Activated B cell treated with CpG ODN at 0.5 μM for 24 hours (primary cell): ENCODE results near the gene SPDYC. TPM values are rescaled to one million over a fixed set of nuclear protein-coding genes. Genes with fewer than 3 reads are reported as not detected.

Experiments
- ATAC-seq: fragments of 200-7000 bp; cut with Tn5 transposase; one replicate; pipeline ENCODE4 v1.10.0; 2021; ENCODE audit warnings: low read depth, mild to moderate bottlenecking, moderate library complexity
- CTCF ChIA-PET: fragments of 350-600 bp; sonication (Branson Sonifier 250); formaldehyde crosslinking; loops from one replicate; lab custom pipeline; 2021; ENCODE audit warnings: antibody characterized with exemption; lab: Charles Lee
- POLR2A ChIA-PET: fragments of 350-600 bp; sonication (Branson Sonifier 250); formaldehyde crosslinking; loops from one replicate; lab custom pipeline; 2021; ENCODE audit warnings: antibody characterized with exemption; lab: Charles Lee
- DNase-seq: peaks from one replicate; pipeline ENCODE4 v3.0.0; 2022
- H3K27ac Mint-ChIP-seq: one replicate; pipeline ENCODE4 v1.8.0; 2020; ENCODE audit warnings: mixed read lengths
- H3K27me3 Mint-ChIP-seq: one replicate; pipeline ENCODE4 v1.8.0; 2021; ENCODE audit warnings: mixed read lengths
- H3K36me3 Mint-ChIP-seq: one replicate; pipeline ENCODE4 v1.8.0; 2021; ENCODE audit warnings: low read depth, mixed read lengths
- H3K4me1 Mint-ChIP-seq: one replicate; pipeline ENCODE4 v1.8.0; 2021; ENCODE audit warnings: mixed read lengths
- H3K4me3 Mint-ChIP-seq: one replicate; pipeline ENCODE4 v1.8.0; 2020; ENCODE audit warnings: mild to moderate bottlenecking, mixed read lengths
- H3K9me3 Mint-ChIP-seq: one replicate; pipeline ENCODE4 v1.8.0; 2020; ENCODE audit warnings: mixed read lengths
- CTCF ChIP-seq: fragments of 200-600 bp; IDR thresholded peaks from one replicate; pipeline ENCODE4 v1.8.0; 2022; ENCODE audit warnings: antibody characterized with exemption, mild to moderate bottlenecking
- intact Hi-C: fragments of 100-400 bp; cut with micrococcal nuclease; formaldehyde crosslinking; loops from one replicate; pipeline ENCODE4 v1.15.1; 2024
- total RNA-seq: library from RNA; stranded (reverse); gene quantifications from 2 replicates; pipeline ENCODE4 v1.2.3, GENCODE V29; 2022

The SPDYC gene
- total RNA-seq, 1 donor from 2014 or later = not detected

- H3K27ac Mint-ChIP-seq = no peak overlapping the region
- TF ChIP-seq CTCF = no peak
- no peak for DNase-seq
- no peak for ATAC-seq
- POLR2A ChIA-PET = no interaction called here
- intact Hi-C loops = loop anchor here (10.0 kb wide), 1 partner anchor 344 kb away; the partner anchor contains the start of gene CDC42BPG
- peaks cover 86% of the 10 kb centered on the region for H3K36me3 Mint-ChIP-seq
- H3K9me3 Mint-ChIP-seq = no peaks in the 10 kb centered on the region
- H3K4me1 Mint-ChIP-seq = peaks cover 6% of the 10 kb centered on the region
- CTCF ChIA-PET = no interaction called here
- H3K4me3 Mint-ChIP-seq = no peak overlapping the region
- no peaks in the 10 kb centered on the region for H3K27me3 Mint-ChIP-seq
Measured at GRCh38 chr11:65188486-65188885, 18.5 kb downstream of the SPDYC start.

- Mint-ChIP-seq H3K27ac (no peak overlapping the region), H3K9me3 (no peaks in the 10 kb centered on the region), H3K36me3 (peaks cover 83% of the 10 kb centered on the region), H3K27me3 (no peaks in the 10 kb centered on the region), H3K4me3 (no peak overlapping the region), H3K4me1 (peaks cover 2% of the 10 kb centered on the region)
- CTCF ChIA-PET = no interaction called here
- POLR2A ChIA-PET = no interaction called here
- TF ChIP-seq CTCF = no peak
- no peak for ATAC-seq
- DNase-seq = no peak
- intact Hi-C loops = loop anchor here (10.0 kb wide), 1 partner anchor 344 kb away; the partner anchor contains the start of gene CDC42BPG
Measured at GRCh38 chr11:65189191-65189590, 19.2 kb downstream of the SPDYC start.

- peaks cover 67% of the 10 kb centered on the region for H3K36me3 Mint-ChIP-seq
- CTCF ChIA-PET = no interaction called here
- intact Hi-C loops = no loop called here
- peaks cover 2% of the 10 kb centered on the region for H3K4me1 Mint-ChIP-seq
- H3K27me3 Mint-ChIP-seq = no peaks in the 10 kb centered on the region
- H3K27ac Mint-ChIP-seq = no peak overlapping the region
- ATAC-seq = no peak
- POLR2A ChIA-PET = no interaction called here
- no peak for DNase-seq
- no peak for TF ChIP-seq CTCF
- no peak overlapping the region for H3K4me3 Mint-ChIP-seq
- H3K9me3 Mint-ChIP-seq = no peaks in the 10 kb centered on the region
Measured at GRCh38 chr11:65194564-65194963, 24.5 kb downstream of the SPDYC start.

- intact Hi-C loops = loop anchor here (1.0 kb wide), 1 partner anchor 111 kb away; no protein-coding TSS in a partner anchor
- Mint-ChIP-seq H3K27me3 (no peaks in the 10 kb centered on the region), H3K27ac (no peak overlapping the region), H3K4me3 (no peak overlapping the region), H3K9me3 (no peaks in the 10 kb centered on the region), H3K36me3 (peaks cover 70% of the 10 kb centered on the region), H3K4me1 (peaks cover 3% of the 10 kb centered on the region)
- CTCF ChIA-PET = interaction anchor here (0.9 kb wide), 1 partner anchor 25 kb away, joined by 3 read pairs; no protein-coding TSS in a partner anchor
- no peak for TF ChIP-seq CTCF
- POLR2A ChIA-PET = interaction anchor here (2.5 kb wide), 1 partner anchor 22 kb away, joined by 8 read pairs; the partner anchor contains the start of gene CAPN1
- ATAC-seq (no peak), DNase-seq (peak; percentile 7)
Measured at GRCh38 chr11:65204143-65204542, 34.1 kb downstream of the SPDYC start.

- Mint-ChIP-seq H3K9me3 (no peaks in the 10 kb centered on the region), H3K4me1 (peaks cover 3% of the 10 kb centered on the region), H3K36me3 (peaks cover 70% of the 10 kb centered on the region), H3K4me3 (no peak overlapping the region), H3K27ac (no peak overlapping the region), H3K27me3 (no peaks in the 10 kb centered on the region)
- ChIA-PET POLR2A (interaction anchor here (0.6 to 2.5 kb wide), 3 partner anchors 23 to 304 kb away, joined by 3 to 12 read pairs (median 8); partner anchors contain the start of gene CAPN1), CTCF (interaction anchor here (1.5 to 1.6 kb wide), 3 partner anchors 21 to 124 kb away, joined by 6 to 8 read pairs (median 7); partner anchors contain the start of gene CDC42EP2)
- peak; percentile 59 for DNase-seq
- ATAC-seq = peak; percentile 73
- peak; percentile 66 for TF ChIP-seq CTCF
- intact Hi-C loops = loop anchor here (1.0 kb wide), 1 partner anchor 110 kb away; no protein-coding TSS in a partner anchor
Measured at GRCh38 chr11:65204646-65205601, 34.9 kb downstream of the SPDYC start.
